Tibial nerve (tissue), 4 donors: ENCODE results near the gene KLF11. TPM values are rescaled to one million over a fixed set of nuclear protein-coding genes. Genes with fewer than 3 reads are reported as not detected.

Experiments used
- DNase-seq, 2 donors: peaks; one replicate each; pipeline ENCODE4 v3.0.0-alpha.2; 2019; ENCODE audit warnings: low spot score in 2 of 2
- H3K27ac ChIP-seq, 4 donors: fragments of 200-600 bp; sonication (generic) in 3 of 4; one replicate each; pipeline ENCODE4 v1.5.1; 2017 to 2019; ENCODE audit warnings: mild to moderate bottlenecking in 1 of 4
- H3K27me3 ChIP-seq, 2 donors: fragments of 200-600 bp; sonication (generic) in 1 of 2; one replicate each; pipeline versions ENCODE4 v1.5.1 to v1.6.0; 2017 to 2019
- H3K36me3 ChIP-seq, 3 donors: fragments of 200-600 bp; sonication (generic); one replicate each; pipeline ENCODE4 v1.5.1; 2018 to 2019
- H3K4me1 ChIP-seq, 4 donors: fragments of 200-600 bp; sonication (generic) in 3 of 4; one replicate each; pipeline ENCODE4 v1.5.1; 2017 to 2019
- H3K4me3 ChIP-seq, 4 donors: fragments of 200-600 bp; sonication (generic) in 3 of 4; one replicate each; pipeline ENCODE4 v1.5.1; 2017 to 2019; ENCODE audit warnings: mild to moderate bottlenecking in 1 of 4, moderate library complexity in 1 of 4
- H3K9me3 ChIP-seq, 4 donors: fragments of 200-600 bp; sonication (generic) in 3 of 4; one replicate each; pipeline ENCODE4 v1.5.1; 2017 to 2019
- EP300 ChIP-seq, 2 donors: sonication (generic); formaldehyde crosslinking; IDR thresholded peaks; one replicate each; pipeline ENCODE4 v1.6.1; 2017; ENCODE audit warnings: antibody characterized with exemption in 2 of 2, mild to moderate bottlenecking in 1 of 2
- POLR2A ChIP-seq, 2 donors: fragments of 450-650 bp; IDR thresholded peaks; one replicate each; pipeline ENCODE4 v1.6.1; 2017; ENCODE audit warnings: antibody characterized with exemption in 2 of 2, mild to moderate bottlenecking in 2 of 2, moderate library complexity in 2 of 2
- WGBS, 2 donors: methylation state at CpG; one replicate each; pipeline ENCODE4 v1.1.5; 2018; 5-methylcytosine and 5-hydroxymethylcytosine counted together
- total RNA-seq, 4 donors: library from RNA; depleted of rRNA; stranded (reverse); fragments of >200 nt; gene quantifications; one replicate each; pipeline ENCODE4 v1.1.0, GENCODE V29; 2016
- TF ChIP-seq, protein P1 (sequence below), 5 experiments: fragments of 200-600 bp in 3 of 5; fragments of 450-650 bp in 2 of 5; sonication (generic) in 3 of 5; IDR thresholded peaks; one replicate each; pipeline ENCODE4 v1.5.1; 2016 to 2019; ENCODE audit warnings: antibody characterized with exemption in 5 of 5, mild to moderate bottlenecking in 3 of 5, moderate library complexity in 2 of 5

The KLF11 gene
- total RNA-seq, 4 donors from 2014 or later, result 17.1 to 23.7 (median 20.9) TPM

DNA sequence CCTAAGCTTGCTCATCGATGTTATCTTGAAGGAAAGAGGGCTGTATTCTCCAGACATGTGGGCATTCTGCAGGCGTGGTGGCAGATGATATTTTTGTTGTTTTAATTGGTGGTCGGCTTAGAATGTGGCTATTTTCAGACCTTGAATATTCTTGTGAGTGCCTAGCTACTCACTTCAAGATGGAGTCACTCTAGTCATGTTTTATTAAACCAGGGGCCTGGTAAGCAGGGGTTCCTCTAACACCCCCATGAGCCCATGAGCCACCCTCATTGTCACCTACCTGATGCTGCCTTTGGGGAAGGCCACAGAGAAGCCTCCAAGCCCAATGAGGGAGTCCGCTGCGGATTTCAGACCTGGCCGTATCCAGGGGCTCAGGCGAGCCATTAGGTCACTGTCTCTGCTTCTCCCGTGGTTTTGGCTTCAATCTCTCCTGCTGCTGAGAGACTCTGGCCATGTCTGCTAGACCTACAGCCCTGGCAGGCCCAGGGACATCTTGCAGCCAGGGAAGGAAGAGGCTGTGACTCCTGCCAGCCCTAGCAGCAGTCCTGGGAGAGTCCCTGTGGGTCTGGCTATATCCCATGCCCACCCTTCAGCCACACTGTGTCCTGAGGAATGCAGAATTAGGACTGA is 16.3 kb upstream of the KLF11 start:
- Histone ChIP-seq H3K9me3 (no peaks in the 10 kb centered on the region), H3K36me3 (no peaks in the 10 kb centered on the region), H3K27me3 (no peaks in the 10 kb centered on the region), H3K4me3 (no peak overlapping the region), H3K4me1 (peaks cover 0 to 26% (median 18%) of the 10 kb centered on the region in 4 donors), H3K27ac (no peak overlapping the region)
- TF ChIP-seq, protein P1, sequence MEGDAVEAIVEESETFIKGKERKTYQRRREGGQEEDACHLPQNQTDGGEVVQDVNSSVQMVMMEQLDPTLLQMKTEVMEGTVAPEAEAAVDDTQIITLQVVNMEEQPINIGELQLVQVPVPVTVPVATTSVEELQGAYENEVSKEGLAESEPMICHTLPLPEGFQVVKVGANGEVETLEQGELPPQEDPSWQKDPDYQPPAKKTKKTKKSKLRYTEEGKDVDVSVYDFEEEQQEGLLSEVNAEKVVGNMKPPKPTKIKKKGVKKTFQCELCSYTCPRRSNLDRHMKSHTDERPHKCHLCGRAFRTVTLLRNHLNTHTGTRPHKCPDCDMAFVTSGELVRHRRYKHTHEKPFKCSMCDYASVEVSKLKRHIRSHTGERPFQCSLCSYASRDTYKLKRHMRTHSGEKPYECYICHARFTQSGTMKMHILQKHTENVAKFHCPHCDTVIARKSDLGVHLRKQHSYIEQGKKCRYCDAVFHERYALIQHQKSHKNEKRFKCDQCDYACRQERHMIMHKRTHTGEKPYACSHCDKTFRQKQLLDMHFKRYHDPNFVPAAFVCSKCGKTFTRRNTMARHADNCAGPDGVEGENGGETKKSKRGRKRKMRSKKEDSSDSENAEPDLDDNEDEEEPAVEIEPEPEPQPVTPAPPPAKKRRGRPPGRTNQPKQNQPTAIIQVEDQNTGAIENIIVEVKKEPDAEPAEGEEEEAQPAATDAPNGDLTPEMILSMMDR (IDR thresholded peaks at IDR 0.05), result no peak
- TF ChIP-seq POLR2A (IDR thresholded peaks at IDR 0.05) (no peak), EP300 (IDR thresholded peaks at IDR 0.05) (no peak)
- 77 to 86% methylated on average over 8 of the region's 8 CpGs for WGBS, 2 donors
- no peak for DNase-seq

DNA sequence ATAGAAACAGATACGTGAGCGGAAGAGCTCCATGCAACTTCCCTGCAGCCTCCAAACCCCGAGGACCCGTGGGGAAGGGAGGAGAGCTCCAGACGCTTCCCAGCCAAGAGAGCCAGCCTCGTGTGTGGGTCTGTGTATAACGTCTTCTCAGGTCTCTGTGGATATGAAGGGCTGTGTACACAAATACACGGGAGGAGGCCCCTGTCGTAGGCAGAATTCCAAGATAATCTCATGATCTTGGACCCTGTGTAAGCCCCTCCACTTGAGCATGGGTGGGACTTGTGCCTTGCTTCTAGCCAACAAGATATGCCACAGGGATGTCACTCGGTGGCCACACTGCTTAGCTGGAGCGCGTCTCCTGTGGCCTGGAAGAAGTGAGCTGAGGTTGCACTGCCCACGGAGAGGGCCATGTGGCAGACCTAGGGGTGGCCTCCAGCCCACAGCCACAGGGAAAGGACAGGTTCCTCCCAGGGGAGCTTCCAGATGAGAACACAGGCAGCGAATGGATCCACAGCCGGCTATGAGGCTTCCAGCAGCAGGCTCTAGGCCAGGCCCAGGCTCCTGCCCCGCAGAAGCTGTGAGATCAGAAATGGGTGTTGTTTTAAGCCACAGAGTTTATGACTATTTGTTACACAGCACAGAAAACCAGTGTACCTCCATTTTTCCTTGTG is 15.6 kb upstream of the KLF11 start:
- no peak for DNase-seq
- H3K9me3 ChIP-seq, result no peaks in the 10 kb centered on the region
- H3K4me3 ChIP-seq, result no peak overlapping the region
- peak overlapping the region in 1 of 4 donors; percentile 68 for H3K27ac ChIP-seq
- H3K27me3 ChIP-seq, result no peaks in the 10 kb centered on the region
- peaks cover 0 to 26% (median 18%) of the 10 kb centered on the region in 4 donors for H3K4me1 ChIP-seq
- TF ChIP-seq, protein P1 (IDR thresholded peaks at IDR 0.05), result no peak
- no peak for TF ChIP-seq EP300 (IDR thresholded peaks at IDR 0.05)
- TF ChIP-seq POLR2A (IDR thresholded peaks at IDR 0.05), result no peak
- 81 to 88% methylated on average over 16 of the region's 16 CpGs for whole genome bisulfite sequencing, 2 donors
- no peaks in the 10 kb centered on the region for H3K36me3 ChIP-seq

DNA sequence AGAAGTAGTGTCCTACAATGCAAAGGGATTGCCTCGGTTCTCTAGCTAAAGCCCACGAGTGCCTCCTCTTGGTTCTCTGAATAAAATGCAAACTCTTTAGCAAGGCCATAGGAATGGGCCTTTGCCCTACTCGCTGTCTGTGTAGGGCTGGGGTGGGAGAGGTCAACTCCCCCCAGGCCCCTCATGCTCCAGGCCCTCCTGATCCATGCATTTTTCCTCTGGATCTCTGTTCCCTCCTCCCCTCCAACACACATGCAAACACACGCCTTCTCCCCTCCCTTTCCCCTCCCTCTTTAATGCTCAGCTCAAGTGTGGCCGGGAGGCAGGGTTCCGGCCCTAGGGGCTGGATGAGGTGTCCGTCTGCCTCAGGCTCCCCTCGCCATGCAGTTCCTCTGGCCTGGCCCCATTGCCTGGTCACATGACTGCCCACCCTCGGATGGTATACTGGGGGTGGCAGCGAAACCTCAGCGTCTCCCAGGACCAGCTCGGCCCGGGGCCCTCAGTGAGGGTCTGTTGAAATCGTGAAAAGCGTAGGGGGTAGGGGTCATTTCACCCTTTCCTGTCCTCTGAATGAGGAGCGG is 14.9 kb upstream of the KLF11 start:
- H3K4me1 ChIP-seq, result peaks cover 0 to 26% (median 18%) of the 10 kb centered on the region in 4 donors
- H3K4me3 ChIP-seq, result no peak overlapping the region
- H3K27me3 ChIP-seq, result no peaks in the 10 kb centered on the region
- WGBS, 2 donors, result 73 to 76% methylated on average over 16 of the region's 16 CpGs
- H3K27ac ChIP-seq, result peak overlapping the region in 2 of 4 donors; percentile 31 to 68
- no peaks in the 10 kb centered on the region for H3K9me3 ChIP-seq
- no peaks in the 10 kb centered on the region for H3K36me3 ChIP-seq
- TF ChIP-seq EP300 (IDR thresholded peaks at IDR 0.05), result no peak
- no peak for DNase-seq

DNA sequence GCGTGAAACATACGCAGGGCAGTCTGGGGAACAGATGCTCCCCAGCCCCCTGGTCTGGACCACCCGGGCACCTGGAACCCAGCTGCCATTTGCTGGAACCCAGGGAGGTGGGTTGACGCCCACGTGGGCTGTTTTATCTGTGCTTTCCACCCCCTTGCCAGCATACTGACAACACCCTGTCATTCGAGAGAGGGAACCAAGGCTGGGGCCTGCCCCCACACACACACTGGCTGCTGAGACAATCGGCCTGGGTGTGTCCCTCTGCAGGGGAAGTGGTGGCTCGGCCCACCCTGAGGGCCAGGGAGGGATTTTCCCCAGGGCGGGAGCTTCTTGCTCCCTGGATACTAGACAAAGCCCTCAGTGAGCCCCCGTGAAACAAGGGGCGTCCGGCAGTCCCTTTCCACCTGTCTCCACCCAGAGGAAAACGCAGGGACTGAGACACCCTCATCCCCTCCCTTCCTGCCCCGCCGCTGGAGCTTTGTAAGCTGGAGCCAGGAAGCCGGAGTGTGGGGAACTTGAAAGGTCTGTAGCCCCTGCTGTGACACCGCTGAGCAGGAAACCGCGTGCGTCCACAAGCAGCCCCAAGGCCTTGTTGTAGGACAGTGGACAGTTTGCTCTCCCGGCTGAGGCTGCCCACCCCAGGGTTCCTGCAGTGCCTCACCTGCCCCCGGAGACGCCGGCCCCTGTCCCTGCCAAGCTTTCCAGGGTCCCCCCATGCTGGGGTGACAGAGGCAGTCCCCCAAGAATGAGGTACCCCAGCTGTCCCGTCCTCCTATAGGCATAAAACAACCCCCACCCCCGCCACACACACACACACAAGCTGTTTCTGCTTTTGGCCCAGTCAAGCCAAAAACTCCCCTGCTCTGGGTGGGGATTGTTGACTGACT is 14.1 kb upstream of the KLF11 start:
- no peaks in the 10 kb centered on the region for H3K27me3 ChIP-seq
- no peak for TF ChIP-seq POLR2A (IDR thresholded peaks at IDR 0.05)
- TF ChIP-seq EP300 (IDR thresholded peaks at IDR 0.05), result peak in 1 of 2 donors; percentile 29
- TF ChIP-seq, protein P1 (IDR thresholded peaks at IDR 0.05), result no peak
- WGBS, 2 donors, result 44 to 66% methylated on average over 12 to 23 of the region's 26 CpGs
- no peaks in the 10 kb centered on the region for H3K9me3 ChIP-seq
- H3K36me3 ChIP-seq, result no peaks in the 10 kb centered on the region
- no peak for DNase-seq
- peaks cover 0 to 26% (median 18%) of the 10 kb centered on the region in 4 donors for H3K4me1 ChIP-seq
- H3K4me3 ChIP-seq, result peak overlapping the region in 1 of 4 donors; percentile 28
- peak overlapping the region in 3 of 4 donors; percentile 31 to 68 (median 43) for H3K27ac ChIP-seq

DNA sequence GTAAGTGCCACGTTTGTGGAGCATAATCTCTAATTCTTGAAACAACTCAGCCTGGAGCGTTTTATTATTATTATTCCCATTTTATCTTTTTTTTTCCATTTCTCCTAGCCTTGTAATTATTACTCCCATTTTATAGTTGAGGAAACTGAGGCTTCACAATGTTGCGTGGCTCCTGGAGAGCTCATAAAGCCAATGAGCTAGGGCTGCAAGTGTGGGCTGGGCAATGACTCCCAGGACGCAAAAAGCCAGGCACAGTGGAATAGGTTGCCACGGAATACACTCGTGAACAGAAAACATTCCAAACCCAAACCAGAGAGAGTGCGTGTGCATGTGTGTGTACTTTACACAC is 13.5 kb upstream of the KLF11 start:
- Histone ChIP-seq H3K4me1 (peaks cover 0 to 31% (median 18%) of the 10 kb centered on the region in 4 donors), H3K27ac (peak overlapping the region in 2 of 4 donors; percentile 31 to 68), H3K4me3 (no peak overlapping the region), H3K36me3 (no peaks in the 10 kb centered on the region), H3K9me3 (no peaks in the 10 kb centered on the region), H3K27me3 (no peaks in the 10 kb centered on the region)
- 63 to 72% methylated on average over 7 of the region's 7 CpGs for WGBS, 2 donors
- TF ChIP-seq, protein P1 (IDR thresholded peaks at IDR 0.05), result no peak
- TF ChIP-seq POLR2A (IDR thresholded peaks at IDR 0.05) (no peak), EP300 (IDR thresholded peaks at IDR 0.05) (no peak)
- DNase-seq, result no peak
